DMS 273 treated with DMSO at 0.1 percent for 48 hours (cell line): ENCODE measurements around the gene DPM2.

Source experiments
- DNase-seq: peaks from one replicate; lab custom pipeline; 2025; lab: John Stamatoyannopoulos, UW

The DPM2 gene

GRCh38 chr9:127898433-127899127 is 39.1 kb downstream of the DPM2 start:
- no peak for DNase-seq

- DNase-seq = no peak
Observed at GRCh38 chr9:127897193-127897692, 40.4 kb downstream of the DPM2 start.

- DNase-seq = no peak
Observed at GRCh38 chr9:127896395-127897192, 41.1 kb downstream of the DPM2 start.

- DNase-seq = no peak
Observed at GRCh38 chr9:127895811-127896210, 41.8 kb downstream of the DPM2 start.

- no peak for DNase-seq
Observed at GRCh38 chr9:127893392-127893791, 44.3 kb downstream of the DPM2 start.

GRCh38 chr9:127892831-127893230 is 44.8 kb downstream of the DPM2 start:
- no peak for DNase-seq

GRCh38 chr9:127890053-127890452 is 47.6 kb downstream of the DPM2 start:
- DNase-seq = no peak

GRCh38 chr9:127887792-127888191 is 49.9 kb downstream of the DPM2 start:
- no peak for DNase-seq

GRCh38 chr9:127886401-127886972 is 51.2 kb downstream of the DPM2 start:
- no peak for DNase-seq

GRCh38 chr9:127885508-127886281 is 52.0 kb downstream of the DPM2 start:
- no peak for DNase-seq
